Natural killer cell treated with Interleukin-12 subunit alpha and Interleukin-12 subunit beta and Interleukin-15 and Interleukin-18, amount 100 ng/mL, for 72 hours (primary cell): ENCODE results near the gene CFAP299. TPM values are rescaled to one million over a fixed set of nuclear protein-coding genes. Genes with fewer than 3 reads are reported as not detected.

Experiments
- ATAC-seq, 2 donors: fragments of 150-1000 bp; cut with Tn5 transposase in 1 of 2; sonication (Bioruptor Pico), chemical (Tn5 transposase) in 1 of 2; 2 replicates each; pipeline ENCODE4 v1.10.0; 2021
- DNase-seq: peaks from one replicate; pipeline ENCODE4 v3.0.0; 2022; ENCODE audit warnings: low spot score
- H3K27ac Mint-ChIP-seq, 2 donors: 1 replicate in 1 of 2; 2 replicates in 1 of 2; pipeline ENCODE4 v1.8.0; 2022; ENCODE audit warnings: mixed read lengths in 2 of 2, mild to moderate bottlenecking in 1 of 2, moderate library complexity in 1 of 2
- H3K27me3 Mint-ChIP-seq, 2 donors: 1 replicate in 1 of 2; 2 replicates in 1 of 2; pipeline ENCODE4 v1.8.0; 2022; ENCODE audit warnings: mixed read lengths in 2 of 2
- H3K36me3 Mint-ChIP-seq: one replicate; pipeline ENCODE4 v1.8.0; 2022; ENCODE audit warnings: mixed read lengths
- H3K4me1 Mint-ChIP-seq, 2 donors: 1 replicate in 1 of 2; 2 replicates in 1 of 2; pipeline ENCODE4 v1.8.0; 2022; ENCODE audit warnings: low read depth in 2 of 2, mixed read lengths in 2 of 2, mild to moderate bottlenecking in 1 of 2
- H3K4me3 Mint-ChIP-seq: one replicate; pipeline ENCODE4 v1.8.0; 2022; ENCODE audit warnings: mixed read lengths
- H3K9me3 Mint-ChIP-seq: 2 replicates; pipeline ENCODE4 v1.8.0; 2022; ENCODE audit warnings: mixed read lengths
- total RNA-seq, 2 donors: library from RNA; stranded (reverse); gene quantifications; one replicate each; pipeline ENCODE4 v1.2.3, GENCODE V29; 2022

The CFAP299 gene
- total RNA-seq, 2 donors from 2014 or later = not detected

- H3K9me3 Mint-ChIP-seq = no peaks in the 10 kb centered on the region
- H3K27me3 Mint-ChIP-seq = peaks cover 0 to 7% of the 10 kb centered on the region in 2 donors
- peak overlapping the region; percentile 11 for H3K4me3 Mint-ChIP-seq
- H3K36me3 Mint-ChIP-seq = no peaks in the 10 kb centered on the region
- H3K27ac Mint-ChIP-seq = peak overlapping the region in 1 of 2 donors; percentile 24
- peak; percentile 61 to 62 for ATAC-seq
- H3K4me1 Mint-ChIP-seq = peaks cover 18% of the 10 kb centered on the region in 2 donors
- no peak for DNase-seq
These were observed 668.1 kb downstream of the CFAP299 start for GRCh38 chr4:81003597-81004111.

DNA sequence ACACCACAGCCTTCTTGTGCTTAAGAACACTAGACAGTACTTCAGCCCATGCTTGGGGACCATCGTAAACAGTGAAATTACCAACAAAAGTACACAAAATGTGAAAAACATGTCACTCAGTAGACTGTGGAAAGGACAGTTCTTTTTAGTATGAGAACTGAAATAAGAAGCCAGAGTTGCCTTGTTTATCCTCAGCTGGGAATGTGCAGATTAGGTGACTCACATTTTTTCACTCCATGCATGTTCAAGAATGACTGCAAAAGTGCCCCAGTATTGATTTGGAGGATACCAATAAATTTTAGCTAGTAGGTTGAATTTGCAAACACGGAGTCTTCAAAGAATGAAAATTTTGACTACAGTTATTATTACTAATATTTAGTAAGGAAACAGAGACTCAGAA lies 671.9 kb downstream of the CFAP299 start:
- H3K4me1 Mint-ChIP-seq = peaks cover 18% of the 10 kb centered on the region in 2 donors
- H3K9me3 Mint-ChIP-seq = no peaks in the 10 kb centered on the region
- no peak overlapping the region for H3K27ac Mint-ChIP-seq
- peaks cover 0 to 7% of the 10 kb centered on the region in 2 donors for H3K27me3 Mint-ChIP-seq
- no peaks in the 10 kb centered on the region for H3K36me3 Mint-ChIP-seq
- ATAC-seq (no peak), DNase-seq (no peak)
- no peak overlapping the region for H3K4me3 Mint-ChIP-seq

Other genes with a start within 250 kb of the CFAP299 start
- gene PRDM8, start 138.2 kb upstream of the CFAP299 start, total RNA-seq = 10 to 100 TPM; 12.3 to 15.5 TPM
- not detected for gene FGF5, start 69.1 kb upstream of the CFAP299 start, total RNA-seq